ENCODE results near the gene HSF2BP.

DNA sequence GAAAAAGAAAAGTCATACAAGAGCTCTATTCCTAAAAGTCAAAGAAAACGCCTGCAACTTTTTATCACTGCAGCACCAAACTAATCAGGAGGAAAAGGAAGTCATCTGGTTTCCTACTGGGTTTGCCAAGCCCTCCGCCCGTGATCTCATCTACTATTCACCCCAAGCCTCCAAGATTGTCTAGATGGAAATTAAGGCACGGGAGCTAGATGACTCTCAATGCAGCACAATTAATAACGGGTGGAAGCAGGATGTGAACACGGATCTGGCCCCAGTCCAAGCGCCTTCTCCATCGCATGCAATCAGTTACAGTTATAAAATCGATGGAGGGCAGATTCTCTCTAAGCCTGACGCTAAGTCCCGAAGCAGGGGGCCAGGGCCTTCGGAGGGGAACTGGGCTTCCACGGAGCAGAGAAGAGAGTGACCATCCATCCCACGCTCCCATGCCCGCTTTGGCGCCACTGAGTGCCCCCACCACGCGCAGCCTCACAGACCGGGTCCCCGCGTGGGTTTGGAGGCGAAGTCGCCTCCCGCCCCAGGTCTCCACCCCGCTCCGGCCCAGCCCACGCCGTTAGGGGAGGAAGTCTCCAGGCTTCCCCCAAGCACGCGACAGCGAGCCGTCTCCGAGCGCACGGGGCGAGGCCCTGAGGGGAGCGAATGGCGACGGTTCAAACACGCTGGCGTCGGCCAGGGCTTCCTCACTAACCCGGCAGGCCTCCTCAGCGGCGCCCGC lies 1.8 kb downstream of the HSF2BP start:
- TF ChIP-seq, protein P1, sequence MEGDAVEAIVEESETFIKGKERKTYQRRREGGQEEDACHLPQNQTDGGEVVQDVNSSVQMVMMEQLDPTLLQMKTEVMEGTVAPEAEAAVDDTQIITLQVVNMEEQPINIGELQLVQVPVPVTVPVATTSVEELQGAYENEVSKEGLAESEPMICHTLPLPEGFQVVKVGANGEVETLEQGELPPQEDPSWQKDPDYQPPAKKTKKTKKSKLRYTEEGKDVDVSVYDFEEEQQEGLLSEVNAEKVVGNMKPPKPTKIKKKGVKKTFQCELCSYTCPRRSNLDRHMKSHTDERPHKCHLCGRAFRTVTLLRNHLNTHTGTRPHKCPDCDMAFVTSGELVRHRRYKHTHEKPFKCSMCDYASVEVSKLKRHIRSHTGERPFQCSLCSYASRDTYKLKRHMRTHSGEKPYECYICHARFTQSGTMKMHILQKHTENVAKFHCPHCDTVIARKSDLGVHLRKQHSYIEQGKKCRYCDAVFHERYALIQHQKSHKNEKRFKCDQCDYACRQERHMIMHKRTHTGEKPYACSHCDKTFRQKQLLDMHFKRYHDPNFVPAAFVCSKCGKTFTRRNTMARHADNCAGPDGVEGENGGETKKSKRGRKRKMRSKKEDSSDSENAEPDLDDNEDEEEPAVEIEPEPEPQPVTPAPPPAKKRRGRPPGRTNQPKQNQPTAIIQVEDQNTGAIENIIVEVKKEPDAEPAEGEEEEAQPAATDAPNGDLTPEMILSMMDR (optimal IDR thresholded peaks at IDR 0.05 in 1 of 3, IDR thresholded peaks at IDR 0.05 in 1 of 3, conservative IDR thresholded peaks at IDR 0.05 in 1 of 3; ENCODE audit: extremely low read depth in 1 of 3, insufficient read depth in 2 of 3, low read length in 3 of 3) = no peak
- TF ChIP-seq EZH2 (IDR thresholded peaks at IDR 0.05; ENCODE audit: low read length) = no peak
